ENCODE data around the gene FOXJ1. TPM values are rescaled to one million over a fixed set of nuclear protein-coding genes. Genes with fewer than 3 reads are reported as not detected.
"Not testable (repeated sequence)": the region's sequence is repeated elsewhere in the genome, so short reads cannot be mapped to it uniquely, and the experiment has no call there.

The FOXJ1 gene
- total RNA-seq, result under 1 TPM in 1 of 3 donors, not detected in 2; 0.15 TPM

DNA sequence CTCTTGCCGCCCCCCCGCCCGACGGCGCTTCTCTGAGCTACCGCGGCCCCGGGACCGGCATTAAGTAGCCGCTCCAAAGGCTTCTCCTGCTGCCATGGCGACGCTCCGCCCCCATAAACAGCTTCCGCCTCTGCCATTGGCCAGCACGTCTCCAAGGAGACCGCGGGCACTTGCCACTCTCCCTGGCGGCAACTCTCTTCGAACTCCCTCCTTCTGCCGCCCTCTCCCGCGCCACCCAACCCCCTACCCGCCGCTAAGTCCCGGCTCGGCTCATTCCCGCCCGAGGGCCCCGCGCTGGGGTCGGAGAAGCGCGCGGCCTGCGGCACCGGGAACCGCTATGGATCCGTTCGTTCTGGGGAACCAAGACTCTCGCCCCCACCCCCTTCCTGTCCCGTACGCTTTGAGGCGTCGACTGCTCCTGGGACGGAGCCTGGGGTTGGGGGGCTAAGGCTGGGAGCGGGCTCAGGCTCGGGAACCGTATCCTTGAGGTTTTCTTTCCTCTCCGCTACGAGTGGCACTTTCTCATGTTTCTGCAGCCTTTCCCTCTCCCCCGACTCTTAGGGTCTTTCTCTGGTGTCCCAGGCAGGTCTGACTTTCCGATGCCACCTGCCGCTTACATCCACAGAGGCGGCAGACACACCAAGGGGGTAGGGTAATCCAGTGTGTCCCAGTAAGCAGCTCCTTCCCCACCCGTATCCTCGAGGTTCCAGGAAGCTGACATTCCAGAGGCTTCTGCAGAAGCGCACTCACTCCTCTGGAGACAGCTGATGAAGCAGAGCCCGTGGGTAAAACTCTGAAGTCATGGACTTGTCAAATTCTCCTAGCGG is at the start of gene FOXJ1:
TSS of gene FOXJ1 (minus strand) at position 34 of the 827 bp plus-strand sequence. CDS start 850 bp downstream, outside the sequence.
- H3K4me3 ChIP-seq, result peak within 1 kb of the TSS; percentile 39 to 66 (median 54)
- no peaks in the 10 kb centered on the region for H3K9me3 ChIP-seq
- peaks cover 0 to 2% of the 10 kb centered on the region in 2 donors for H3K4me1 ChIP-seq
- intact Hi-C loops (cut with DNase I; ENCODE audit: low total_unique reads), result no loop called here
- H3K27me3 ChIP-seq, result peaks cover 14 to 38% of the 10 kb centered on the region in 2 donors
- DNase-seq (ENCODE audit: low spot score in 2 of 2), result peak; percentile 87 to 88
- TF ChIP-seq POLR2A (IDR thresholded peaks at IDR 0.05) (no peak), POLR2AphosphoS5 (IDR thresholded peaks at IDR 0.05) (peak in 1 of 3 donors; percentile 10)
- H3K27ac ChIP-seq, result peak within 1 kb of the TSS in 1 of 2 donors; percentile 17
- H3K36me3 ChIP-seq, result no peaks in the 10 kb centered on the region

- H3K9me3 ChIP-seq, result no peaks in the 10 kb centered on the region
- H3K27ac ChIP-seq, result no peak overlapping the region
- intact Hi-C loops (cut with DNase I; ENCODE audit: low total_unique reads), result no loop called here
- no peak for DNase-seq (ENCODE audit: low spot score in 2 of 2)
- TF ChIP-seq POLR2A (IDR thresholded peaks at IDR 0.05) (no peak), POLR2AphosphoS5 (IDR thresholded peaks at IDR 0.05) (no peak)
- TF ChIP-seq, protein P1, sequence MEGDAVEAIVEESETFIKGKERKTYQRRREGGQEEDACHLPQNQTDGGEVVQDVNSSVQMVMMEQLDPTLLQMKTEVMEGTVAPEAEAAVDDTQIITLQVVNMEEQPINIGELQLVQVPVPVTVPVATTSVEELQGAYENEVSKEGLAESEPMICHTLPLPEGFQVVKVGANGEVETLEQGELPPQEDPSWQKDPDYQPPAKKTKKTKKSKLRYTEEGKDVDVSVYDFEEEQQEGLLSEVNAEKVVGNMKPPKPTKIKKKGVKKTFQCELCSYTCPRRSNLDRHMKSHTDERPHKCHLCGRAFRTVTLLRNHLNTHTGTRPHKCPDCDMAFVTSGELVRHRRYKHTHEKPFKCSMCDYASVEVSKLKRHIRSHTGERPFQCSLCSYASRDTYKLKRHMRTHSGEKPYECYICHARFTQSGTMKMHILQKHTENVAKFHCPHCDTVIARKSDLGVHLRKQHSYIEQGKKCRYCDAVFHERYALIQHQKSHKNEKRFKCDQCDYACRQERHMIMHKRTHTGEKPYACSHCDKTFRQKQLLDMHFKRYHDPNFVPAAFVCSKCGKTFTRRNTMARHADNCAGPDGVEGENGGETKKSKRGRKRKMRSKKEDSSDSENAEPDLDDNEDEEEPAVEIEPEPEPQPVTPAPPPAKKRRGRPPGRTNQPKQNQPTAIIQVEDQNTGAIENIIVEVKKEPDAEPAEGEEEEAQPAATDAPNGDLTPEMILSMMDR (IDR thresholded peaks at IDR 0.05), result no peak
- no peaks in the 10 kb centered on the region for H3K27me3 ChIP-seq
- H3K36me3 ChIP-seq, result no peaks in the 10 kb centered on the region
- no peak overlapping the region for H3K4me3 ChIP-seq
- H3K4me1 ChIP-seq, result no peaks in the 10 kb centered on the region
These were observed 48.7 kb upstream of the FOXJ1 start for GRCh38 chr17:76189741-76190140.

GRCh38 chr17:76189247-76189646 is 48.2 kb upstream of the FOXJ1 start:
- H3K9me3 ChIP-seq, result no peaks in the 10 kb centered on the region
- H3K4me3 ChIP-seq, result no peak overlapping the region
- no peaks in the 10 kb centered on the region for H3K27me3 ChIP-seq
- TF ChIP-seq, protein P1 (IDR thresholded peaks at IDR 0.05), result no peak
- H3K4me1 ChIP-seq, result no peaks in the 10 kb centered on the region
- H3K27ac ChIP-seq, result no peak overlapping the region
- intact Hi-C loops (cut with DNase I; ENCODE audit: low total_unique reads), result no loop called here
- DNase-seq (ENCODE audit: low spot score in 2 of 2), result no peak
- no peaks in the 10 kb centered on the region for H3K36me3 ChIP-seq

GRCh38 chr17:76188213-76189016 is 47.4 kb upstream of the FOXJ1 start:
- intact Hi-C loops (cut with DNase I; ENCODE audit: low total_unique reads), result no loop called here

GRCh38 chr17:76186774-76187173 is 45.7 kb upstream of the FOXJ1 start:
- H3K27me3 ChIP-seq; H3K4me1 ChIP-seq; H3K36me3 ChIP-seq; DNase-seq (ENCODE audit: low spot score in 2 of 2); H3K27ac ChIP-seq; intact Hi-C loops (cut with DNase I; ENCODE audit: low total_unique reads); H3K9me3 ChIP-seq; H3K4me3 ChIP-seq: not testable (repeated sequence)

More at GRCh38 chr17:76188213-76189016, 47.4 kb upstream of the FOXJ1 start:
- no peaks in the 10 kb centered on the region for H3K4me1 ChIP-seq
- TF ChIP-seq, protein P1 (IDR thresholded peaks at IDR 0.05), result no peak
- no peak for TF ChIP-seq POLR2A (IDR thresholded peaks at IDR 0.05)
- TF ChIP-seq POLR2AphosphoS5 (IDR thresholded peaks at IDR 0.05), result no peak
- no peaks in the 10 kb centered on the region for H3K9me3 ChIP-seq
- no peaks in the 10 kb centered on the region for H3K36me3 ChIP-seq
- no peak for DNase-seq (ENCODE audit: low spot score in 2 of 2)
- no peaks in the 10 kb centered on the region for H3K27me3 ChIP-seq
- no peak overlapping the region for H3K27ac ChIP-seq
- H3K4me3 ChIP-seq, result no peak overlapping the region

- H3K27me3 ChIP-seq, result no peaks in the 10 kb centered on the region
- TF ChIP-seq POLR2AphosphoS5 (IDR thresholded peaks at IDR 0.05) (no peak), POLR2A (IDR thresholded peaks at IDR 0.05) (no peak)
- TF ChIP-seq, protein P1 (IDR thresholded peaks at IDR 0.05), result no peak
- no peaks in the 10 kb centered on the region for H3K36me3 ChIP-seq
- no peak overlapping the region for H3K4me3 ChIP-seq
- H3K4me1 ChIP-seq, result no peaks in the 10 kb centered on the region
- no peak overlapping the region for H3K27ac ChIP-seq
- intact Hi-C loops (cut with DNase I; ENCODE audit: low total_unique reads), result no loop called here
- DNase-seq (ENCODE audit: low spot score in 2 of 2), result no peak
- no peaks in the 10 kb centered on the region for H3K9me3 ChIP-seq
These were observed 43.2 kb upstream of the FOXJ1 start for GRCh38 chr17:76184290-76184689.
